HEK293 (cell line): ENCODE results near the gene LRIG3.

Source experiments
- CTCF ChIA-PET: fragments of 350-600 bp; formaldehyde crosslinking; extraction: SDS; loops from one replicate; lab custom pipeline; 2021; ENCODE audit warnings: antibody characterized with exemption; lab: Yijun Ruan, JAX
- POLR2A ChIA-PET: fragments of 300-600 bp; formaldehyde crosslinking; extraction: SDS; loops from one replicate; lab custom pipeline; 2020; ENCODE audit warnings: antibody characterized with exemption, inconsistent platforms; lab: Yijun Ruan, JAX
- H3K27ac ChIP-seq: fragments of 200-500 bp; sonication (Bioruptor generic); 2 replicates; pipeline ENCODE4 v1.5.1; 2014; ENCODE audit warnings: low read depth, low read length, control low read depth, inconsistent platforms; ENCODE audit errors: extremely low read depth
- H3K36me3 ChIP-seq, 2 experiments: fragments of 200-500 bp in 1 of 2; sonication (Bioruptor generic) in 1 of 2; 1 replicate in 1 of 2; 2 replicates in 1 of 2; pipeline ENCODE4 v1.5.1; 2014 to 2017; ENCODE audit warnings: inconsistent platforms in 2 of 2, low read length in 2 of 2; ENCODE audit not compliant: control insufficient read depth in 2 of 2, insufficient read depth in 1 of 2
- H3K4me1 ChIP-seq: fragments of 200-500 bp; sonication (Bioruptor generic); 2 replicates; pipeline ENCODE4 v1.5.1; 2014; ENCODE audit warnings: mild to moderate bottlenecking, low read length, inconsistent platforms; ENCODE audit not compliant: control insufficient read depth, insufficient read depth
- H3K4me3 ChIP-seq: 2 replicates; pipeline ENCODE4 v1.5.1; 2011; ENCODE audit warnings: low read depth, mild to moderate bottlenecking, control low read depth, low read length, moderate library complexity
- H3K9me3 ChIP-seq: fragments of 200-500 bp; sonication (Bioruptor generic); 2 replicates; pipeline ENCODE4 v1.5.1; 2014; ENCODE audit warnings: low read depth, low read length, inconsistent platforms; ENCODE audit not compliant: control insufficient read depth, insufficient read depth
- BCL11B ChIP-seq: fragments of 450-650 bp; formaldehyde crosslinking; IDR thresholded peaks from 2 replicates; pipeline ENCODE4 v1.5.1; 2016; ENCODE audit warnings: low read depth, missing biosample characterization, missing genetic modification characterization
- FEZF1 ChIP-seq: fragments of 450-650 bp; formaldehyde crosslinking; IDR thresholded peaks from 2 replicates; pipeline ENCODE4 v1.5.1; 2016; ENCODE audit warnings: missing biosample characterization, missing genetic modification characterization
- KLF16 ChIP-seq: fragments of 450-650 bp; formaldehyde crosslinking; IDR thresholded peaks from 2 replicates; pipeline ENCODE4 v1.5.1; 2017; ENCODE audit warnings: missing biosample characterization, missing genetic modification characterization
- KLF9 ChIP-seq: fragments of 450-650 bp; formaldehyde crosslinking; IDR thresholded peaks from 2 replicates; pipeline ENCODE4 v1.5.1; 2016; ENCODE audit warnings: missing biosample characterization, missing genetic modification characterization, low read depth
- TSHZ1 ChIP-seq: fragments of 450-650 bp; formaldehyde crosslinking; IDR thresholded peaks from 2 replicates; pipeline ENCODE4 v1.5.1; 2016; ENCODE audit warnings: missing biosample characterization, missing genetic modification characterization, borderline replicate concordance
- WT1 ChIP-seq: fragments of 450-650 bp; formaldehyde crosslinking; IDR thresholded peaks from 2 replicates; pipeline ENCODE4 v1.5.1; 2016; ENCODE audit warnings: missing biosample characterization, missing genetic modification characterization
- ZBTB26 ChIP-seq: fragments of 450-650 bp; formaldehyde crosslinking; optimal IDR thresholded peaks from 2 replicates; pipeline ENCODE3; 2016; ENCODE audit warnings: missing biosample characterization, mild to moderate bottlenecking, missing genetic modification characterization
- ZNF133 ChIP-seq: fragments of 450-650 bp; formaldehyde crosslinking; IDR thresholded peaks from 2 replicates; pipeline ENCODE4 v1.5.1; 2016; ENCODE audit warnings: missing biosample characterization, missing genetic modification characterization
- ZNF16 ChIP-seq: fragments of 450-650 bp; formaldehyde crosslinking; IDR thresholded peaks from 2 replicates; pipeline ENCODE4 v1.5.1; 2016; ENCODE audit warnings: low read depth, missing biosample characterization, missing genetic modification characterization
- ZNF174 ChIP-seq: fragments of 450-650 bp; formaldehyde crosslinking; IDR thresholded peaks from 2 replicates; pipeline ENCODE4 v1.5.0; 2017; ENCODE audit warnings: missing biosample characterization, mild to moderate bottlenecking, missing genetic modification characterization
- ZNF274 ChIP-seq, 2 experiments: fragments of 200-500 bp in 1 of 2; fragments of 450-650 bp in 1 of 2; sonication (Bioruptor generic) in 1 of 2; formaldehyde crosslinking in 1 of 2; IDR thresholded peaks; 2 replicates each; pipeline versions ENCODE4 v1.5.1 to v1.6.1; 2014 to 2016; ENCODE audit warnings: borderline replicate concordance in 1 of 2, inconsistent platforms in 1 of 2, low read length in 1 of 2, missing biosample characterization in 1 of 2, missing genetic modification characterization in 1 of 2
- ZNF292 ChIP-seq: fragments of 450-650 bp; formaldehyde crosslinking; IDR thresholded peaks from 2 replicates; pipeline ENCODE4 v1.5.1; 2016; ENCODE audit warnings: low read depth, missing biosample characterization, missing genetic modification characterization, borderline replicate concordance
- ZNF302 ChIP-seq: fragments of 450-650 bp; formaldehyde crosslinking; IDR thresholded peaks from 2 replicates; pipeline ENCODE4 v1.5.1; 2016; ENCODE audit warnings: missing biosample characterization, missing genetic modification characterization, low read depth
- ZNF366 ChIP-seq: fragments of 450-650 bp; formaldehyde crosslinking; conservative IDR thresholded peaks from 2 replicates; pipeline ENCODE4 v1.5.1; 2016; ENCODE audit warnings: missing biosample characterization, missing genetic modification characterization
- ZNF549 ChIP-seq: fragments of 450-650 bp; IDR thresholded peaks from 2 replicates; pipeline ENCODE4 v1.5.1; 2018; ENCODE audit warnings: missing biosample characterization, missing genetic modification characterization, mild to moderate bottlenecking, inconsistent platforms, moderate library complexity
- ZSCAN5A ChIP-seq: fragments of 450-650 bp; formaldehyde crosslinking; IDR thresholded peaks from 2 replicates; pipeline ENCODE4 v1.5.1; 2016; ENCODE audit warnings: missing biosample characterization, missing genetic modification characterization
- TF ChIP-seq, protein P1 (sequence below): fragments of 450-650 bp; formaldehyde crosslinking; IDR thresholded peaks from 2 replicates; pipeline ENCODE4 v1.5.1; 2017; ENCODE audit warnings: missing biosample characterization, missing genetic modification characterization
- TF ChIP-seq, protein P2 (sequence below): fragments of 450-650 bp; formaldehyde crosslinking; IDR thresholded peaks from 2 replicates; pipeline ENCODE4 v1.5.1; 2016; ENCODE audit warnings: missing biosample characterization, missing genetic modification characterization

The LRIG3 gene

GRCh38 chr12:58919231-58920101 lies 838 bp downstream of the LRIG3 start (continued):
- no peak for TF ChIP-seq TSHZ1 (tag by site-specific recombination)
- TF ChIP-seq, protein P1, sequence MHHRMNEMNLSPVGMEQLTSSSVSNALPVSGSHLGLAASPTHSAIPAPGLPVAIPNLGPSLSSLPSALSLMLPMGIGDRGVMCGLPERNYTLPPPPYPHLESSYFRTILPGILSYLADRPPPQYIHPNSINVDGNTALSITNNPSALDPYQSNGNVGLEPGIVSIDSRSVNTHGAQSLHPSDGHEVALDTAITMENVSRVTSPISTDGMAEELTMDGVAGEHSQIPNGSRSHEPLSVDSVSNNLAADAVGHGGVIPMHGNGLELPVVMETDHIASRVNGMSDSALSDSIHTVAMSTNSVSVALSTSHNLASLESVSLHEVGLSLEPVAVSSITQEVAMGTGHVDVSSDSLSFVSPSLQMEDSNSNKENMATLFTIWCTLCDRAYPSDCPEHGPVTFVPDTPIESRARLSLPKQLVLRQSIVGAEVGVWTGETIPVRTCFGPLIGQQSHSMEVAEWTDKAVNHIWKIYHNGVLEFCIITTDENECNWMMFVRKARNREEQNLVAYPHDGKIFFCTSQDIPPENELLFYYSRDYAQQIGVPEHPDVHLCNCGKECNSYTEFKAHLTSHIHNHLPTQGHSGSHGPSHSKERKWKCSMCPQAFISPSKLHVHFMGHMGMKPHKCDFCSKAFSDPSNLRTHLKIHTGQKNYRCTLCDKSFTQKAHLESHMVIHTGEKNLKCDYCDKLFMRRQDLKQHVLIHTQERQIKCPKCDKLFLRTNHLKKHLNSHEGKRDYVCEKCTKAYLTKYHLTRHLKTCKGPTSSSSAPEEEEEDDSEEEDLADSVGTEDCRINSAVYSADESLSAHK (tag by site-specific recombination), result no peak
- no peak for TF ChIP-seq KLF9
- TF ChIP-seq KLF16, result peak; percentile 47; the same call in 1 of the 2 replicates
- TF ChIP-seq ZNF302, result no peak
- no peak for TF ChIP-seq ZNF16
- no peak for TF ChIP-seq ZNF133 (tag by site-specific recombination)
- TF ChIP-seq, protein P2, sequence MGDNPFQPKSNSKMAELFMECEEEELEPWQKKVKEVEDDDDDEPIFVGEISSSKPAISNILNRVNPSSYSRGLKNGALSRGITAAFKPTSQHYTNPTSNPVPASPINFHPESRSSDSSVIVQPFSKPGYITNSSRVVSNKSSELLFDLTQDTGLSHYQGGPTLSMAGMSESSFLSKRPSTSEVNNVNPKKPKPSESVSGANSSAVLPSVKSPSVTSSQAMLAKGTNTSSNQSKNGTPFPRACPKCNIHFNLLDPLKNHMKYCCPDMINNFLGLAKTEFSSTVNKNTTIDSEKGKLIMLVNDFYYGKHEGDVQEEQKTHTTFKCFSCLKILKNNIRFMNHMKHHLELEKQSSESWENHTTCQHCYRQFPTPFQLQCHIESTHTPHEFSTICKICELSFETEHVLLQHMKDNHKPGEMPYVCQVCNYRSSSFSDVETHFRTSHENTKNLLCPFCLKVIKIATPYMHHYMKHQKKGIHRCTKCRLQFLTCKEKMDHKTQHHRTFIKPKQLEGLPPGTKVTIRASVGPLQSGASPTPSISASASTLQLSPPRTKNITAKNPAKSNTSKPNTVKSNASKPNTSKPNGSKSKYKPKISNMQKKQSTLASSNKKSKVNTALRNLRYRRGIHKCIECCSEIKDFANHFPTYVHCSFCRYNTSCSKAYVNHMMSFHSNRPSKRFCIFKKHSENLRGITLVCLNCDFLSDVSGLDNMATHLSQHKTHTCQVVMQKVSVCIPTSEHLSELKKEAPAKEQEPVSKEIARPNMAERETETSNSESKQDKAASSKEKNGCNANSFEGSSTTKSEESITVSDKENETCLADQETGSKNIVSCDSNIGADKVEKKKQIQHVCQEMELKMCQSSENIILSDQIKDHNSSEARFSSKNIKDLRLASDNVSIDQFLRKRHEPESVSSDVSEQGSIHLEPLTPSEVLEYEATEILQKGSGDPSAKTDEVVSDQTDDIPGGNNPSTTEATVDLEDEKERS, result no peak
- TF ChIP-seq ZSCAN5A (tag by site-specific recombination), result no peak
- TF ChIP-seq ZBTB26, result no peak
- no peak for TF ChIP-seq ZNF274 (IDR thresholded peaks at IDR 0.05; ENCODE audit: low read length)
- no peak for TF ChIP-seq ZNF274 (tag by site-specific recombination; IDR thresholded peaks at IDR 0.05; ENCODE audit: borderline replicate concordance)

DNA sequence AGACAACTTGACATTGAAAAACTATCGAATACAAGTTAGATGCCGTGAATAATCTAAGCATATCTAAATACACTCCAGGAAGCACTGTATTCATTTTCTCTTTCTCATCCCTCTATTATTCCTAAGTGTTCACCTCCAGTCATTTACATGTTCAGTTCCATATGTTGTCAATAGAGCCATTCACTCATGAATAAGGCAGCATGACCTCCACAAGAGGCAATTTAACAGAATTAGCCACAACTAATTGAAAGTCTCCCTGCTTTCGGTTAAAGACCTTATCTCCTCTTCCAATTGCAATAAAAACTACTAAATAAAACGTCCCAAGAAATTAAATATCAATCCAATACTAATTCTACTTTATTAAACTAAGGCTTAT lies 1.8 kb downstream of the LRIG3 start:
- ChIA-PET POLR2A (interaction anchor here (1.6 kb wide), 1 partner anchor 152 kb away, joined by 4 read pairs; no protein-coding TSS in a partner anchor), CTCF (interaction anchor here (0.6 to 0.8 kb wide), 3 partner anchors 454 to 1137 kb away, joined by 3 to 4 read pairs (median 4); no protein-coding TSS in a partner anchor)
- Histone ChIP-seq H3K9me3 (no peaks in the 10 kb centered on the region), H3K4me3 (peak overlapping the region; percentile 86), H3K27ac (peak overlapping the region; percentile 78), H3K4me1 (peaks cover 39% of the 10 kb centered on the region), H3K36me3 (peaks cover 0 to 4% of the 10 kb centered on the region in 2 experiments; a peak in 1 of 3 replicates)
- TF ChIP-seq ZNF174 (tag by site-specific recombination), result no peak
- peak; percentile 93 for TF ChIP-seq ZNF366
- no peak for TF ChIP-seq BCL11B (tag by site-specific recombination)
- no peak for TF ChIP-seq ZNF292
- TF ChIP-seq, protein P1 (tag by site-specific recombination), result peak; percentile 72; the same call in 1 of the 2 replicates
- peak; percentile 33; the same call in 1 of the 2 replicates for TF ChIP-seq FEZF1 (tag by site-specific recombination)
- TF ChIP-seq WT1 (tag by site-specific recombination), result peak; percentile 81
- peak; percentile 97 for TF ChIP-seq ZNF549 (tag by site-specific recombination)
